ENCODE measurements around the gene CARD8.

- TF ChIP-seq CTCF (IDR thresholded peaks at IDR 0.05; ENCODE audit: low read depth, low read length) (peak; percentile 100), MAX (IDR thresholded peaks at IDR 0.05; ENCODE audit: low read depth, low read length) (no peak), POLR2A (IDR thresholded peaks at IDR 0.05; ENCODE audit: extremely low read depth, insufficient read length) (no peak), MYC (IDR thresholded peaks at IDR 0.05; ENCODE audit: low read depth, low read length) (no peak)
These were observed 35.2 kb upstream of the CARD8 start for GRCh38 chr19:48290771-48291488.
